SK-N-SH (cell line): ENCODE results near the gene SLC5A9. TPM values are rescaled to one million over a fixed set of nuclear protein-coding genes. Genes with fewer than 3 reads are reported as not detected.

Experiments
- CTCF ChIA-PET: fragments of 300-600, 350-600 bp; formaldehyde crosslinking; extraction: SDS; loops from one replicate; lab custom pipeline; 2021; lab: Yijun Ruan, JAX
- POLR2A ChIA-PET: fragments of 350-600 bp; sonication (Branson Sonifier 250); formaldehyde crosslinking; extraction: SDS; loops from one replicate; lab custom pipeline; 2020; ENCODE audit warnings: antibody characterized with exemption, inconsistent platforms; lab: Yijun Ruan, JAX
- DNase-seq: peaks from one replicate; pipeline ENCODE4 v3.0.0; 2012
- H2AFZ ChIP-seq: fragments of 200-600 bp; sonication (generic); 2 replicates; pipeline ENCODE4 v1.8.1; 2016; ENCODE audit warnings: antibody characterized with exemption, mild to moderate bottlenecking, low read depth
- H3F3A ChIP-seq: fragments of 200-600 bp; sonication (generic); replicated peaks from 2 replicates; pipeline ENCODE3; 2016; ENCODE audit warnings: antibody characterized with exemption, mild to moderate bottlenecking; ENCODE audit not compliant: insufficient read depth
- H3K27ac ChIP-seq, 2 experiments: fragments of 200-500 bp in 1 of 2; fragments of 200-600 bp in 1 of 2; sonication (Bioruptor generic) in 1 of 2; sonication (generic), shearing (Covaris generic) in 1 of 2; 2 replicates each; pipeline versions ENCODE4 v1.5.1 to v1.6.1; 2014 to 2016; ENCODE audit warnings: low read depth in 2 of 2, inconsistent platforms in 1 of 2, low read length in 1 of 2, mild to moderate bottlenecking in 1 of 2, mixed read lengths in 1 of 2
- H3K27me3 ChIP-seq: fragments of 200-600 bp; sonication (generic), shearing (Covaris generic); 2 replicates; pipeline ENCODE4 v1.6.1; 2016; ENCODE audit warnings: mixed run types; ENCODE audit not compliant: insufficient read depth
- H3K36me3 ChIP-seq, 2 experiments: fragments of 200-500 bp in 1 of 2; fragments of 200-600 bp in 1 of 2; sonication (Bioruptor generic) in 1 of 2; sonication (generic) in 1 of 2; replicated peaks in 1 of 2; 2 replicates each; pipeline versions ENCODE3 to v1.5.1; 2014 to 2016; ENCODE audit warnings: low read length in 1 of 2, mild to moderate bottlenecking in 1 of 2; ENCODE audit not compliant: insufficient read depth in 2 of 2, control insufficient read depth in 1 of 2
- H3K4me1 ChIP-seq, 2 experiments: fragments of 200-500 bp in 1 of 2; fragments of 200-600 bp in 1 of 2; sonication (Bioruptor generic) in 1 of 2; sonication (generic), shearing (Covaris generic) in 1 of 2; 2 replicates each; pipeline versions ENCODE4 v1.5.1 to v1.6.1; 2014 to 2016; ENCODE audit warnings: low read depth in 1 of 2, low read length in 1 of 2, mixed run types in 1 of 2; ENCODE audit not compliant: insufficient read depth in 2 of 2, control insufficient read depth in 1 of 2
- H3K4me2 ChIP-seq: fragments of 200-600 bp; sonication (generic), shearing (Covaris generic); 2 replicates; pipeline ENCODE4 v1.6.1; 2017; ENCODE audit warnings: mixed run types
- H3K4me3 ChIP-seq, 2 experiments: fragments of 200-500 bp in 1 of 2; fragments of 200-600 bp in 1 of 2; sonication (Bioruptor generic) in 1 of 2; sonication (generic), shearing (Covaris generic) in 1 of 2; 2 replicates each; pipeline versions ENCODE4 v1.5.1 to v1.8.1; 2014 to 2016; ENCODE audit warnings: low read depth in 2 of 2, inconsistent platforms in 1 of 2, low read length in 1 of 2, mild to moderate bottlenecking in 1 of 2, mixed read lengths in 1 of 2, moderate library complexity in 1 of 2
- H3K79me2 ChIP-seq: fragments of 200-600 bp; sonication (generic); 2 replicates; pipeline ENCODE4 v1.8.1; 2017; ENCODE audit warnings: mild to moderate bottlenecking; ENCODE audit not compliant: insufficient read depth
- H3K9ac ChIP-seq: fragments of 200-600 bp; sonication (generic); 2 replicates; pipeline ENCODE4 v1.6.1; 2017; ENCODE audit warnings: mixed run types
- H3K9me2 ChIP-seq: fragments of 200-600 bp; sonication (generic); 2 replicates; pipeline ENCODE4 v1.6.1; 2017; ENCODE audit warnings: mixed run types
- H3K9me3 ChIP-seq: fragments of 200-600 bp; sonication (generic); 2 replicates; pipeline ENCODE4 v1.6.1; 2017; ENCODE audit warnings: mixed run types, mild to moderate bottlenecking, moderate library complexity
- H4K20me1 ChIP-seq: fragments of 200-600 bp; sonication (generic); 2 replicates; pipeline ENCODE4 v1.6.1; 2017; ENCODE audit warnings: mild to moderate bottlenecking, mixed run types; ENCODE audit not compliant: insufficient read depth
- ELF1 ChIP-seq: IDR thresholded peaks from 2 replicates; pipeline ENCODE4 v1.4.0; 2012
- FOSL2 ChIP-seq: IDR thresholded peaks from 2 replicates; pipeline ENCODE4 v1.4.0; 2012; ENCODE audit warnings: low read depth, mild to moderate bottlenecking, moderate library complexity, borderline replicate concordance
- JUND ChIP-seq: IDR thresholded peaks from 2 replicates; pipeline ENCODE4 v1.4.0; 2012
- MAX ChIP-seq: IDR thresholded peaks from 2 replicates; pipeline ENCODE4 v1.4.0; 2012; ENCODE audit warnings: low read depth
- MEF2A ChIP-seq: IDR thresholded peaks from 2 replicates; pipeline ENCODE4 v1.4.0; 2012; ENCODE audit warnings: low read depth, borderline replicate concordance
- MXI1 ChIP-seq: IDR thresholded peaks from 2 replicates; pipeline ENCODE4 v1.6.1; 2012; ENCODE audit warnings: mild to moderate bottlenecking, low read depth, low read length, improper control_type of control experiment
- NRF1 ChIP-seq: IDR thresholded peaks from 2 replicates; pipeline ENCODE4 v1.6.1; 2012; ENCODE audit warnings: low read depth, mild to moderate bottlenecking, low read length
- POLR2AphosphoS5 ChIP-seq: IDR thresholded peaks from 2 replicates; pipeline ENCODE4 v1.6.1; 2012; ENCODE audit warnings: low read depth, low read length
- RAD21 ChIP-seq: IDR thresholded peaks from 2 replicates; pipeline ENCODE4 v1.6.1; 2012; ENCODE audit warnings: mild to moderate bottlenecking, low read length
- RFX5 ChIP-seq: IDR thresholded peaks from 2 replicates; pipeline ENCODE4 v1.6.1; 2012; ENCODE audit warnings: mild to moderate bottlenecking, improper control_type of control experiment, low read length
- RXRA ChIP-seq: IDR thresholded peaks from 2 replicates; pipeline ENCODE4 v1.4.0; 2012; ENCODE audit warnings: low read depth, mild to moderate bottlenecking, borderline replicate concordance
- SIN3A ChIP-seq: IDR thresholded peaks from 2 replicates; pipeline ENCODE4 v1.6.1; 2012; ENCODE audit warnings: low read depth, mild to moderate bottlenecking, low read length, moderate library complexity, borderline replicate concordance
- TAF1 ChIP-seq: IDR thresholded peaks from 2 replicates; pipeline ENCODE4 v1.6.1; 2012; ENCODE audit warnings: low read depth, mild to moderate bottlenecking, low read length, moderate library complexity, borderline replicate concordance
- TCF12 ChIP-seq: IDR thresholded peaks from 2 replicates; pipeline ENCODE4 v1.4.0; 2012
- USF1 ChIP-seq: IDR thresholded peaks from 2 replicates; pipeline ENCODE4 v1.4.0; 2012; ENCODE audit warnings: low read depth, borderline replicate concordance
- YY1 ChIP-seq: IDR thresholded peaks from 2 replicates; pipeline ENCODE4 v1.4.0; 2012; ENCODE audit warnings: low read depth, mild to moderate bottlenecking
- WGBS: methylation state at CpG from one replicate; pipeline ENCODE4 v1.1.6; 2017; ENCODE audit warnings: low lambda C conversion rate; 5-methylcytosine and 5-hydroxymethylcytosine counted together
- polyA plus RNA-seq, 3 experiments: library from polyadenylated mRNA; depleted of rRNA; stranded (reverse); fragments of >200 nt; gene quantifications; 2 replicates each; pipeline ENCODE4 v1.2.3, GENCODE V29; 2012
- TF ChIP-seq, protein P1 (sequence below): fragments of 150-350 bp; IDR thresholded peaks from 2 replicates; pipeline ENCODE4 v1.6.1; 2016; ENCODE audit warnings: mild to moderate bottlenecking, low read depth, low read length
- TF ChIP-seq, protein P2 (sequence below): fragments of 200-600 bp; sonication (generic); IDR thresholded peaks from 2 replicates; pipeline ENCODE4 v1.6.1; 2017; ENCODE audit warnings: antibody characterized with exemption, mild to moderate bottlenecking, moderate library complexity

The SLC5A9 gene
- polyA plus RNA-seq, 1 of the 3 experiments (the other 2 are of a cell fraction), result not detected

GRCh38 chr1:48206371-48206770 lies 16.1 kb upstream of the SLC5A9 start:
- CTCF ChIA-PET, result interaction anchor here (1.0 to 11.2 kb wide), 6 partner anchors 10 to 114 kb away, joined by 3 to 191 read pairs (median 31); no protein-coding TSS in a partner anchor
- WGBS, result 58% methylated on average over 5 of the region's 5 CpGs
- no peak overlapping the region for H3K4me3 ChIP-seq
- H3F3A ChIP-seq, result no peaks in the 10 kb centered on the region
- H2AFZ ChIP-seq, result no peak overlapping the region
- no peaks in the 10 kb centered on the region for H4K20me1 ChIP-seq
- H3K36me3 ChIP-seq, result no peaks in the 10 kb centered on the region
- POLR2A ChIA-PET, result no interaction called here
- no peak overlapping the region for H3K27ac ChIP-seq
- H3K4me1 ChIP-seq, result no peaks in the 10 kb centered on the region
- TF ChIP-seq RFX5 (no peak), FOSL2 (no peak), USF1 (no peak), MEF2A (no peak), NRF1 (no peak), JUND (no peak), YY1 (no peak), MAX (no peak), RAD21 (no peak), RXRA (no peak), ELF1 (no peak), TAF1 (no peak), MXI1 (no peak), TCF12 (no peak), SIN3A (no peak), POLR2AphosphoS5 (no peak)
- TF ChIP-seq, protein P1, sequence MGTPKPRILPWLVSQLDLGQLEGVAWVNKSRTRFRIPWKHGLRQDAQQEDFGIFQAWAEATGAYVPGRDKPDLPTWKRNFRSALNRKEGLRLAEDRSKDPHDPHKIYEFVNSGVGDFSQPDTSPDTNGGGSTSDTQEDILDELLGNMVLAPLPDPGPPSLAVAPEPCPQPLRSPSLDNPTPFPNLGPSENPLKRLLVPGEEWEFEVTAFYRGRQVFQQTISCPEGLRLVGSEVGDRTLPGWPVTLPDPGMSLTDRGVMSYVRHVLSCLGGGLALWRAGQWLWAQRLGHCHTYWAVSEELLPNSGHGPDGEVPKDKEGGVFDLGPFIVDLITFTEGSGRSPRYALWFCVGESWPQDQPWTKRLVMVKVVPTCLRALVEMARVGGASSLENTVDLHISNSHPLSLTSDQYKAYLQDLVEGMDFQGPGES, result no peak
- TF ChIP-seq, protein P2, sequence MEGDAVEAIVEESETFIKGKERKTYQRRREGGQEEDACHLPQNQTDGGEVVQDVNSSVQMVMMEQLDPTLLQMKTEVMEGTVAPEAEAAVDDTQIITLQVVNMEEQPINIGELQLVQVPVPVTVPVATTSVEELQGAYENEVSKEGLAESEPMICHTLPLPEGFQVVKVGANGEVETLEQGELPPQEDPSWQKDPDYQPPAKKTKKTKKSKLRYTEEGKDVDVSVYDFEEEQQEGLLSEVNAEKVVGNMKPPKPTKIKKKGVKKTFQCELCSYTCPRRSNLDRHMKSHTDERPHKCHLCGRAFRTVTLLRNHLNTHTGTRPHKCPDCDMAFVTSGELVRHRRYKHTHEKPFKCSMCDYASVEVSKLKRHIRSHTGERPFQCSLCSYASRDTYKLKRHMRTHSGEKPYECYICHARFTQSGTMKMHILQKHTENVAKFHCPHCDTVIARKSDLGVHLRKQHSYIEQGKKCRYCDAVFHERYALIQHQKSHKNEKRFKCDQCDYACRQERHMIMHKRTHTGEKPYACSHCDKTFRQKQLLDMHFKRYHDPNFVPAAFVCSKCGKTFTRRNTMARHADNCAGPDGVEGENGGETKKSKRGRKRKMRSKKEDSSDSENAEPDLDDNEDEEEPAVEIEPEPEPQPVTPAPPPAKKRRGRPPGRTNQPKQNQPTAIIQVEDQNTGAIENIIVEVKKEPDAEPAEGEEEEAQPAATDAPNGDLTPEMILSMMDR, result no peak
- no peaks in the 10 kb centered on the region for H3K9me2 ChIP-seq
- no peak overlapping the region for H3K9ac ChIP-seq
- no peak overlapping the region for H3K4me2 ChIP-seq
- H3K27me3 ChIP-seq, result no peaks in the 10 kb centered on the region
- no peak for DNase-seq
- no peaks in the 10 kb centered on the region for H3K9me3 ChIP-seq
- no peaks in the 10 kb centered on the region for H3K79me2 ChIP-seq
